Measurements from ENCODE around the gene FAM47C. TPM values are rescaled to one million over a fixed set of nuclear protein-coding genes. Genes with fewer than 3 reads are reported as not detected.
"Not testable (repeated sequence)": the region's sequence is repeated elsewhere in the genome, so short reads cannot be mapped to it uniquely, and the experiment has no call there.

FAM47C gene
- total RNA-seq, result not detected
- long read RNA-seq, result 0 reads

- DNase-seq; ATAC-seq; intact Hi-C loops (cut with micrococcal nuclease): not testable (repeated sequence)
These were observed at the start of gene FAM47C for GRCh38 chrX:37008182-37008581. Gene FAM47C, plus strand, starts transcription at chrX:37008366. Its CDS starts 45 bp downstream, at chrX:37008411.

GRCh38 chrX:36961590-36961989, 46.6 kb upstream of the FAM47C start:
- DNase-seq (no peak), ATAC-seq (no peak)
- intact Hi-C loops (cut with micrococcal nuclease), result no loop called here

- intact Hi-C loops (cut with micrococcal nuclease), result no loop called here
- DNase-seq (no peak), ATAC-seq (no peak)
These were observed 44.9 kb upstream of the FAM47C start for GRCh38 chrX:36963069-36963808.

GRCh38 chrX:36963852-36964251, 44.3 kb upstream of the FAM47C start:
- intact Hi-C loops (cut with micrococcal nuclease), result no loop called here
- no peak for DNase-seq
- no peak for ATAC-seq

- no peak for ATAC-seq
- intact Hi-C loops (cut with micrococcal nuclease), result no loop called here
- no peak for DNase-seq
These were observed 34.6 kb upstream of the FAM47C start for GRCh38 chrX:36973575-36973974.

- DNase-seq (no peak), ATAC-seq (no peak)
- intact Hi-C loops (cut with micrococcal nuclease), result no loop called here
These were observed 33.3 kb upstream of the FAM47C start for GRCh38 chrX:36974911-36975310.

GRCh38 chrX:36978886-36979285, 29.3 kb upstream of the FAM47C start:
- DNase-seq (no peak), ATAC-seq (no peak)
- intact Hi-C loops (cut with micrococcal nuclease), result no loop called here

- intact Hi-C loops (cut with micrococcal nuclease), result no loop called here
- DNase-seq (no peak), ATAC-seq (no peak)
These were observed 24.3 kb upstream of the FAM47C start for GRCh38 chrX:36983831-36984230.

- ATAC-seq; DNase-seq; intact Hi-C loops (cut with micrococcal nuclease): not testable (repeated sequence)
These were observed 22.6 kb upstream of the FAM47C start for GRCh38 chrX:36985416-36986209.

GRCh38 chrX:36986231-36986630, 21.9 kb upstream of the FAM47C start:
- ATAC-seq (no peak), DNase-seq (no peak)
- intact Hi-C loops (cut with micrococcal nuclease), result no loop called here

- ATAC-seq; intact Hi-C loops (cut with micrococcal nuclease); DNase-seq: not testable (repeated sequence)
These were observed 21.0 kb upstream of the FAM47C start for GRCh38 chrX:36987212-36987611.

- intact Hi-C loops (cut with micrococcal nuclease), result no loop called here
- DNase-seq, result no peak
- no peak for ATAC-seq
These were observed 8.0 kb upstream of the FAM47C start for GRCh38 chrX:37000140-37000539.

- no peak for ATAC-seq
- intact Hi-C loops (cut with micrococcal nuclease), result no loop called here
- no peak for DNase-seq
These were observed 2.3 kb downstream of the FAM47C start for GRCh38 chrX:37010496-37010895.

GRCh38 chrX:37034260-37034659, 26.1 kb downstream of the FAM47C start:
- intact Hi-C loops (cut with micrococcal nuclease); ATAC-seq; DNase-seq: not testable (repeated sequence)

- ATAC-seq; DNase-seq; intact Hi-C loops (cut with micrococcal nuclease): not testable (repeated sequence)
These were observed 28.6 kb downstream of the FAM47C start for GRCh38 chrX:37036674-37037220.

GRCh38 chrX:37038814-37039213, 30.6 kb downstream of the FAM47C start:
- ATAC-seq; intact Hi-C loops (cut with micrococcal nuclease); DNase-seq: not testable (repeated sequence)

GRCh38 chrX:37042956-37043885, 35.1 kb downstream of the FAM47C start:
- DNase-seq; intact Hi-C loops (cut with micrococcal nuclease); ATAC-seq: not testable (repeated sequence)

- intact Hi-C loops (cut with micrococcal nuclease), result no loop called here
- DNase-seq (no peak), ATAC-seq (no peak)
These were observed 39.6 kb downstream of the FAM47C start for GRCh38 chrX:37047776-37048175.

- DNase-seq; intact Hi-C loops (cut with micrococcal nuclease); ATAC-seq: not testable (repeated sequence)
These were observed 49.4 kb downstream of the FAM47C start for GRCh38 chrX:37057572-37057971.

Measured in left ventricle myocardium superior (tissue), 1 donor.